K562 (cell line): Measurements from ENCODE around the gene ZG16B. TPM values are rescaled to one million over a fixed set of nuclear protein-coding genes. Genes with fewer than 3 reads are reported as not detected.

ENCODE experiments used
- CHD7 ChIP-seq: fragments of 200-600 bp; sonication (generic); IDR thresholded peaks from one replicate; pipeline ENCODE4 v1.6.1; 2012; ENCODE audit warnings: mild to moderate bottlenecking, low read depth, low read length, inconsistent platforms
- polyA plus RNA-seq, 8 experiments: library from polyadenylated mRNA; depleted of rRNA in 4 of 8; stranded (reverse) in 5 of 8; unstranded in 3 of 8; fragments of >200 nt; fragmentation: Nextera tagmentation in 2 of 8; fragmentation: Illumina TruSeq in 1 of 8; extraction: Ambion mirVana in 2 of 8; extraction: Trizol in 1 of 8; gene quantifications; 2 replicates each; pipeline versions ENCODE4 v1.2.1 to v1.2.3, GENCODE V29; 2011 to 2014; ENCODE audit warnings: inconsistent platforms in 1 of 8, missing spikeins in 1 of 8
- total RNA-seq, 7 experiments: library from RNA; depleted of rRNA in 6 of 7; stranded (reverse); fragments of >200 nt in 6 of 7; fragmentation: Illumina TruSeq in 2 of 7; extraction: Trizol in 2 of 7; gene quantifications; 2 replicates each; pipeline versions ENCODE4 v1.2.1 to v1.2.3, GENCODE V29; 2011 to 2021; ENCODE audit warnings: low replicate concordance in 1 of 7

ZG16B gene
- total and polyA plus RNA-seq, 9 of the 15 experiments (the other 6 are each of a cell fraction or from before 2014, with no cell fraction given) = 0.25 to 0.43 (median 0.34) TPM; not detected in 5

GRCh38 chr16:2859686-2860265, 29.7 kb downstream of the ZG16B start (continued):
- no peak for TF ChIP-seq CHD7
